Measurements from ENCODE around the gene RALGPS1. TPM values are rescaled to one million over a fixed set of nuclear protein-coding genes. Genes with fewer than 3 reads are reported as not detected.

RALGPS1 gene
- total RNA-seq, 1 donor from 2014 or later, result 86.6 TPM

DNA sequence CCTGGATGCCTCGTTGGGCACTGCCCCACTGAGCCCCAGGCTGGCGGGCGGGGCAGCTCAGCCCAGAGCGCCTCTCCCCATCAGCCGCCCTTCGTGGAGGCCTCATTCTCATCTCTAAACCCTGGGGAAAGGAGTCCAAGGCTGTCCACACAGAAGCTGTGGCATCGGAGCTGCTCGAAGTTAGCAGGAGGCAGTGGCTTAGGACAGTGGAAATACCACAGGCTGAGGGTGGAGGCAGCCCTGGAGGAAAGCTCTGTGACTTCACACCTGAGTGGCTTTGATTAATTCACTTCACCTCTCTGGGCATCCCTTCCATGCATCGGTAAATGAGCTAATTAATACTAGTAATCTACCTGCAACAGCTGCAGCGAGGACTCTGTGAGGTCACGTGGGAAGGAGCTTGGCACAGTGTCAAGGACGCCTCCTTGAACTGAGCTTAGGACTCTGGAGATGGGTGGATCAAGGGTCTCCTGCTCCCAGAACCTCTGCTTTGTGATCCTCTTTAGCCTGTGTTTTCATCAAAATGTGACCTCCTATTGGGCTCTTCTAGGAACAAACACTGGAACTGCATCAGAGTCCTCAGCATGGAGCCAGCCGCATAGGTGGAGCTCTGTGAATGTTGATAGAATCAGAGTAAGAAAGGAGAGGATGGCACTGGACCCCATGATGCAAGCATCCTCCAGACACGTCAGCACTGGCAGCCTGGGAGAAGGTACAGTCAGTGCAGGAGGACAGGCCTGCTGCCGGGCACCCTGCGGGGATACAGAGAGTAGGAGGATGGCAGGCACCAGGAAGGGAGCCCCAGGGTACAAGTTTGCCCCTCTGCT, 208.7 kb downstream of the RALGPS1 start:
- DNase-seq, result no peak

GRCh38 chr9:127124111-127124531, 209.5 kb downstream of the RALGPS1 start:
- no peak for DNase-seq

DNA sequence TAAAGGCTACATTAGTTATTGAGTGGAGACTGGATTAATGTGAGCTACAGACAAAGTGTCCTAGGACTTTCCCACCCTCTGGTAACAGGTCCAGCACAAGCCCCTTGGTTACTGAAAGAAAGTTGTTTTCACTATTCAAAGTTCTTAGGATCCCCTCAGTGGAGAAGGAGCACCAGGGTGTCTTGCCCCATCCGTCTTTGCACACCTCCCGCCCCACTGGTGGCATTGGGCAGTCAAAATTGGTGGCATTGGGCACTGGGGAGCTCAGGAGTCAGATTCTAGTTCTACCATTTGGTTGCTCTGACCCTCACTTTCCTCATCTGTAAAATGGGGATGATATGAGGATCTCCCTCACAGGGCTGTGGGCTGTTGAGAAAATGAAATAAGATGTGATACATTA, 210.2 kb downstream of the RALGPS1 start:
- DNase-seq, result no peak

GRCh38 chr9:127126971-127127370, 212.4 kb downstream of the RALGPS1 start:
- no peak for DNase-seq

- DNase-seq, result no peak
Observed at GRCh38 chr9:127128341-127129072, 213.9 kb downstream of the RALGPS1 start.

- DNase-seq, result no peak
Observed at GRCh38 chr9:127129073-127129717, 214.6 kb downstream of the RALGPS1 start.

- no peak for DNase-seq
Observed at GRCh38 chr9:127129718-127130085, 215.1 kb downstream of the RALGPS1 start.

GRCh38 chr9:127130235-127130634, 215.7 kb downstream of the RALGPS1 start:
- DNase-seq, result no peak

- DNase-seq, result peak; percentile 65
Observed at GRCh38 chr9:127130661-127131538, 216.3 kb downstream of the RALGPS1 start.

GRCh38 chr9:127131871-127132270, 217.3 kb downstream of the RALGPS1 start:
- no peak for DNase-seq

DNA sequence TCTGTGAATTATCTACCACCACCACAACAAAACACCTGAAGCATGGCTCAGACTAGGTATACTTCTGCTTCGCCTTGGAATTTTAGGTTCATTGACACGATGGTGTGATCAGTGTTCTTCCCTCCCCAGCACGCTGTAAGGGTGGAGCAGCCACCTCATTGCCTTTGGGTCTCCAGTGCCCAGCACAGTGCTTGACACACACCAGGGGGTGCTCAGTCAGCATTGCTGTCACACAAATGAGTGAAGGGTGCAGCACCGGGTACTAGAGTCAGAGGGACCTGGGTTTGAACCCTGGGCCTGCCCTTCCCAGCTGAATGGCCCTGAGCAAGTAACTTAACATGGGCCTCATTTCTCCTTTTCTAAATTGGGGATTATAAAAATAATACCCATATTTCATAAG, 217.8 kb downstream of the RALGPS1 start:
- DNase-seq, result no peak

- no peak for DNase-seq
Observed at GRCh38 chr9:127132921-127133647, 218.5 kb downstream of the RALGPS1 start.

- DNase-seq, result peak; percentile 81
Observed at GRCh38 chr9:127133739-127134167, 219.2 kb downstream of the RALGPS1 start.

DNA sequence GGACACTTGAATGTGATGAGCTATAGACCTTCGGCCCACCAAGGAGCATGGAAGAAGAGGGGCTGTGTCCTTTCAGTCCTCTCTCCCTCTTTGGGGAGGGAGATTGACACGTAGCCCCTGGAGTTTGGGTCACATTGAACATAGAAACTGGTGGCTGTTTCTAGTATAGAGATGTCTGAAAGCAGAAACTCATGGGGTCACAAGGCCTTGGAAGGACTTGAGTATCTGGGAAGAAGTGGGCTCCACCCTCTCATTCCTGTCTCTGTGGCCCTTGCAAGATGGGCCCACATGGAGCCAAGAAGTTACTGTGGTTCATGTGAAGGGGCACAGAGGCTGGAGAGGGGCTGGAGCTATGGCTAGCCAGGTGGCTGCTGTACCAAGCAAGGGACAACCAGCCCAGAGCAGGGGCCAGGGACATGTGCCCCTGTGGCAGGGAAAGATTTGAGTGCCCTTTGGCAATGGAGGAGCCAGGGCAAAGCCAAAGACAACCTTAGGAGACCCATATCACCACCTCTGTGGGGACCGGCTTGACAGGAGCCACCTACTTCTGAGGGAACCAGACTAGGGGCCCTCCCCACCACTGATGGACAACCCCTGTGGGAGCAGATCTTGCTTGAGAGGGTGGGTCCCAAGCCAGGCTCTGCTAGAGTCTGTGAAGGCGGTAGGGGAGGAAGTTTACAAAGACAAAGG, 220.6 kb downstream of the RALGPS1 start:
- DNase-seq, result no peak

- DNase-seq, result no peak
Observed at GRCh38 chr9:127136081-127136879, 221.7 kb downstream of the RALGPS1 start.

- DNase-seq, result no peak
Observed at GRCh38 chr9:127136880-127137639, 222.5 kb downstream of the RALGPS1 start.

DNA sequence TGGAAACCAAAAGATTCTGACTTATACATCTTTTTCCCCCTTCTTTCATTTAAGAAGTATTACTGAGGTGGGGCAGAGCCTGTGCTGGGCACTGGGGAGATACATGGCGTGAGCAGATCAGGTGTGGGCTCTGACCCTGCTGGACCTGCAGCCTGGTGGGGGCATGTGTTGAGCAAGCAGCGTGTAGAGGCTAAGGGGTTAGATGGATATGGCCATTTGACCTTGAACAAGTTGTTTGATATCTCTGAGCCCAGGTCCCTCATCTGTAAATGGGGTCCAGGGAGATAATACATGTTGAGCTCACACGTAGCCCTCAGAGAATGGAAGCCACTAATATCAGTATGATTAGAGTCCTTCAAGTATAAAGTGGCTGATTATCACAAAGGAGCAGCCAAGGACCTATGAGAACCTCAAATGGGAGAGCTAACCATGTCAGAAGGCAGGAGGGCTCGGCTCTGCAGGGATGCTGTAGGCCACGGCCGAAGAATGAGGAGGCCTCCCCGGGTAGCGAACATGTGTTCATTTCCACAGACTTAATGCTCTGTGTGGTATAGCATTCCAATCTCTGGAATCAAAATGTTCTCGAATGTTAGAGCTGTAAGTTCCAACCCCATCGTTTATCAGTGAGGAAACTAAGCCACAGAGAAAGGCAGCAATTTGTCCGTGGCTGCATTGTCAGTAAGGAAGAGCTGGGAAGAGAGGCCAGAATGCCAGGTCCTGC, 223.2 kb downstream of the RALGPS1 start:
- DNase-seq, result no peak

DNA sequence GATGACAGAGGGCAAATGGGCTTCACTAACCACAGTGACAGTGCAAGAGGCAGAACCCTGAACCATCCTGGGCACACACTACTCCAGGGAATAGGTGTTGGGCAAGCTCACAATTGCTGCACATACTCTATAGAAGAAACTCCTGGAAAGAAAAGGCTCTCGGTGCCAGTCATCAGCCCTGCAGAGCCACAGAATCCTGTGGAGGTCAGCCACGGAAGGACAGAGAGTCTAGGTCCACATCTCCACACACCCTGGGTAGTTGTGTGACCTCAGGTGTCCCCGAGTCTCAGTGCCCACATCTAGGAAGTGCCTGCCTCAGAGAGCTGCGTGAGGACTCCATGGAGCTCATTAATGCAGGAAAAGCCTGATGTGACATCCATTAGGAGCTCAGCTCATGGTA, 223.9 kb downstream of the RALGPS1 start:
- no peak for DNase-seq
